GM12873 (cell line): Measurements from ENCODE around the gene BLM.

Source experiments
- CTCF ChIP-seq: IDR thresholded peaks from 2 replicates; pipeline ENCODE4 v1.5.1; 2012; ENCODE audit warnings: low read depth, mild to moderate bottlenecking, moderate library complexity, low read length, control low read depth; ENCODE audit not compliant: insufficient read depth; ENCODE audit errors: missing control alignments

Gene BLM

GRCh38 chr15:90818251-90819210 is 101.4 kb downstream of the BLM start:
- TF ChIP-seq CTCF = peak; percentile 65

GRCh38 chr15:90819390-90819789 is 102.2 kb downstream of the BLM start:
- no peak for TF ChIP-seq CTCF

GRCh38 chr15:90819850-90820249 is 102.7 kb downstream of the BLM start:
- no peak for TF ChIP-seq CTCF

GRCh38 chr15:90820481-90820880 is 103.3 kb downstream of the BLM start:
- no peak for TF ChIP-seq CTCF

GRCh38 chr15:90822204-90822955 is 105.2 kb downstream of the BLM start:
- no peak for TF ChIP-seq CTCF

GRCh38 chr15:90823455-90823974 is 106.4 kb downstream of the BLM start:
- TF ChIP-seq CTCF = no peak

GRCh38 chr15:90826886-90827435 is 109.8 kb downstream of the BLM start:
- no peak for TF ChIP-seq CTCF
